ENCODE results near the gene TMEM270. TPM values are rescaled to one million over a fixed set of nuclear protein-coding genes. Genes with fewer than 3 reads are reported as not detected.

The TMEM270 gene
- total RNA-seq, 1 experiment from 2014 or later: 0.72 TPM

- ChIA-PET CTCF (interaction anchor here (0.6 to 0.8 kb wide), 3 partner anchors 11 to 215 kb away, joined by 3 to 12 read pairs (median 4); no protein-coding TSS in a partner anchor), POLR2A (no interaction called here)
- Histone ChIP-seq H3K4me1 (ENCODE audit: control insufficient read depth, insufficient read depth, low read length) (peaks cover 21% of the 10 kb centered on the region), H3K27me3 (ENCODE audit: control insufficient read depth, insufficient read depth, low read length) (no peaks in the 10 kb centered on the region), H3K9me3 (ENCODE audit: control insufficient read depth, insufficient read depth, low read depth, low read length) (no peaks in the 10 kb centered on the region), H3K36me3 (ENCODE audit: control insufficient read depth, insufficient read depth, low read length) (no peaks in the 10 kb centered on the region; the same call in 1 of the 2 replicates), H3K4me3 (ENCODE audit: low read depth in 2 of 2, low read length in 2 of 2) (no peak overlapping the region), H3K27ac (ENCODE audit: low read length) (peak overlapping the region; percentile 65)
- intact Hi-C loops (cut with micrococcal nuclease; ENCODE audit: unreplicated experiment) (no loop called here), in situ Hi-C loops (cut with HindIII; ENCODE audit: low pct_unique_long_range_greater_than_20kb, low sequenced_read_pairs) (no loop called here)
- DNase-seq (ENCODE audit: low read depth, low spot score): no peak
- ATAC-seq: no peak; the same call in 1 of the 2 replicates
- no peak for TF ChIP-seq REST (IDR thresholded peaks at IDR 0.05; ENCODE audit: insufficient read depth in 1 of 2, low read depth in 2 of 2, low read length in 1 of 2)
- no peak for TF ChIP-seq SIN3A (IDR thresholded peaks at IDR 0.05; ENCODE audit: borderline replicate concordance, insufficient read depth, low read depth, low read length)
- TF ChIP-seq TCF7L2 (IDR thresholded peaks at IDR 0.05; ENCODE audit: low read depth, low read length): no peak
- TF ChIP-seq POLR2AphosphoS5 (IDR thresholded peaks at IDR 0.05; ENCODE audit: low read depth, low read length): no peak
- no peak for TF ChIP-seq CTCF (IDR thresholded peaks at IDR 0.05)
- no TSS peak for BruUV-seq (replicated peaks)
Measured at GRCh38 chr7:73839743-73840714, 20.9 kb upstream of the TMEM270 start.

- POLR2A ChIA-PET: interaction anchor here (1.8 kb wide), 1 partner anchor 10 kb away, joined by 6 read pairs; no protein-coding TSS in a partner anchor
Measured at GRCh38 chr7:73840715-73841379, 20.1 kb upstream of the TMEM270 start.

More at GRCh38 chr7:73840715-73841379, 20.1 kb upstream of the TMEM270 start:
- ATAC-seq (no peak), DNase-seq (ENCODE audit: low read depth, low spot score) (no peak)
- no TSS peak for BruUV-seq (replicated peaks)
- H3K27ac ChIP-seq (ENCODE audit: low read length): peak overlapping the region; percentile 83
- CTCF ChIA-PET: interaction anchor here (0.6 kb wide), 2 partner anchors 176 to 361 kb away, joined by 7 to 10 read pairs; no protein-coding TSS in a partner anchor
- in situ Hi-C loops (cut with HindIII; ENCODE audit: low pct_unique_long_range_greater_than_20kb, low sequenced_read_pairs): no loop called here
- H3K36me3 ChIP-seq (ENCODE audit: control insufficient read depth, insufficient read depth, low read length): no peaks in the 10 kb centered on the region; the same call in 1 of the 2 replicates
- TF ChIP-seq POLR2AphosphoS5 (IDR thresholded peaks at IDR 0.05; ENCODE audit: low read depth, low read length) (no peak), REST (IDR thresholded peaks at IDR 0.05; ENCODE audit: insufficient read depth in 1 of 2, low read depth in 2 of 2, low read length in 1 of 2) (no peak), SIN3A (IDR thresholded peaks at IDR 0.05; ENCODE audit: borderline replicate concordance, insufficient read depth, low read depth, low read length) (no peak), TCF7L2 (IDR thresholded peaks at IDR 0.05; ENCODE audit: low read depth, low read length) (no peak), CTCF (IDR thresholded peaks at IDR 0.05) (no peak)
- H3K27me3 ChIP-seq (ENCODE audit: control insufficient read depth, insufficient read depth, low read length): no peaks in the 10 kb centered on the region
- no peaks in the 10 kb centered on the region for H3K9me3 ChIP-seq (ENCODE audit: control insufficient read depth, insufficient read depth, low read depth, low read length)
- peak overlapping the region in 1 of 2 experiments; percentile 76; a peak in 2 of 4 replicates for H3K4me3 ChIP-seq (ENCODE audit: low read depth in 2 of 2, low read length in 2 of 2)
- H3K4me1 ChIP-seq (ENCODE audit: control insufficient read depth, insufficient read depth, low read length): peaks cover 21% of the 10 kb centered on the region
- intact Hi-C loops (cut with micrococcal nuclease; ENCODE audit: unreplicated experiment): no loop called here

Data from Panc1 (cell line).